GM19467 (cell line): ENCODE measurements around the gene DYNC1H1.
"Not testable (repeated sequence)": the region's sequence is repeated elsewhere in the genome, so short reads cannot be mapped to it uniquely, and the experiment has no call there.

Source experiments
- ATAC-seq: cut with Tn5 transposase; IDR thresholded peaks from one replicate; pipeline ENCODE4 v1.9.1; 2021; ENCODE audit warnings: mild to moderate bottlenecking, moderate library complexity; ENCODE audit not compliant: unreplicated experiment

DYNC1H1 gene

GRCh38 chr14:102058146-102058545, 93.8 kb downstream of the DYNC1H1 start:
- ATAC-seq = no peak

GRCh38 chr14:102058961-102059360, 94.6 kb downstream of the DYNC1H1 start:
- no peak for ATAC-seq

GRCh38 chr14:102063109-102063807, 98.9 kb downstream of the DYNC1H1 start:
- ATAC-seq = no peak

- no peak for ATAC-seq
Observed at GRCh38 chr14:102063808-102064429, 99.5 kb downstream of the DYNC1H1 start.

GRCh38 chr14:102064590-102064989, 100.2 kb downstream of the DYNC1H1 start:
- not testable (repeated sequence) for ATAC-seq

GRCh38 chr14:102066041-102066451, 101.7 kb downstream of the DYNC1H1 start:
- no peak for ATAC-seq

- no peak for ATAC-seq
Observed at GRCh38 chr14:102071283-102071998, 107.1 kb downstream of the DYNC1H1 start.

GRCh38 chr14:102074415-102074964, 110.1 kb downstream of the DYNC1H1 start:
- ATAC-seq = no peak

- no peak for ATAC-seq
Observed at GRCh38 chr14:102075155-102075554, 110.8 kb downstream of the DYNC1H1 start.

GRCh38 chr14:102077382-102077709, 113.0 kb downstream of the DYNC1H1 start:
- no peak for ATAC-seq

GRCh38 chr14:102078361-102078791, 114.0 kb downstream of the DYNC1H1 start:
- ATAC-seq = not testable (repeated sequence)

- ATAC-seq = no peak
Observed at GRCh38 chr14:102078831-102079699, 114.7 kb downstream of the DYNC1H1 start.

- no peak for ATAC-seq
Observed at GRCh38 chr14:102079700-102079979, 115.3 kb downstream of the DYNC1H1 start.

GRCh38 chr14:102080183-102081080, 116.1 kb downstream of the DYNC1H1 start:
- ATAC-seq = no peak

GRCh38 chr14:102081231-102082080, 117.1 kb downstream of the DYNC1H1 start:
- no peak for ATAC-seq

GRCh38 chr14:102084522-102084921, 120.1 kb downstream of the DYNC1H1 start:
- not testable (repeated sequence) for ATAC-seq

- no peak for ATAC-seq
Observed at GRCh38 chr14:102084931-102085330, 120.6 kb downstream of the DYNC1H1 start.

- no peak for ATAC-seq
Observed at GRCh38 chr14:102085488-102085887, 121.1 kb downstream of the DYNC1H1 start.
